ENCODE data around the gene RSAD1.
"Not testable (repeated sequence)": the region's sequence is repeated elsewhere in the genome, so short reads cannot be mapped to it uniquely, and the experiment has no call there.

The RSAD1 gene

DNA sequence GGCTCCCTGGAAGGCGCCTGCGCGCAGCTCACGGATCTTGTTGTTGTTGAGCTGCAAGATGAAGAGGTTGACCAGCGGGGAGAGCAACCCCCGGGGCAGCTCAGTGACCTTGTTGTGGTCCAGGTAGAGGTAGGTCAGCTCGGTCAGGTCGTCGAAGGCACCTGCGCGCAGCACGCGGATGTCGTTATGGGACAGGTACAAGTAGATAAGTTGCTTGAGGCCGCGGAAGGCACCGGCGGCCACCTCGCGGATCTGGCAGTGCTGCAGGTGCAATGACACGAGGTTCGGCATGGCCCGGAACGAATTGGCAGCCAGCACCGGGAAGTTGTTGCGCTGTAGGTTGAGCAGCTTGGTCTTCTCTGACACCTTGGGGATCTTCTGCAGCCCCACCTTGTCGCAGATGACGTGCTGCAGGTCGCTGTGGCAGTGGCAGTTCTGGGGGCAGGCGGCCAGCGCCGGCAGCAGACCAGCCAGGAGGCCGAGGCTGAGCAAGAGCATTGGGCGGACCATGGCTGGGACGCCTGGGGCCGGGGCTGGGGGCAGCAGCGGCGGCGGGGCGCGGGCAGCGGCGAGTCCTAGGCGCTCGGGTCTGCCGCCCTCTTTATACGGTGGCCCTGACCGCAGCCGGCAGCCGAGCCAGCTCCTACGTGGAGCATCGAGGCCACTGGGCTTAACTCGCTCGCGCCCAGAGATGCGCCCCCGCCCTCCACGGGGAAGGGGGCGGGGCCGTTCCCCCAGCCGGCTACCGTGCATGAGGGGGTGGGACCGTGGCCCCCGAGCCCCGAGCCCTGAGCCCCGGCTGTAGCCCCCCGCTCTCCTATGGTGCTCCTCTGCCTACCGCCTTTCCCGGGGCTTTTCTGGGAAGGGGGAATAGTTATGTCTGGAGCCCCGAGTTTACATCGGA, 10.1 kb upstream of the RSAD1 start, which contains the start of gene CHAD:
Gene CHAD, minus strand, starts transcription at position 577 of the 904 bp plus-strand sequence. Its CDS starts 67 bp downstream, at position 510.
- H3K9me3 ChIP-seq (ENCODE audit: control insufficient read depth, low read depth, low read length): no peaks in the 10 kb centered on the region
- peak within 1 kb of the TSS; percentile 63 for H3K4me3 ChIP-seq (ENCODE audit: low read length)
- H3K9ac ChIP-seq (ENCODE audit: low read length): no peak within 1 kb of the TSS
- no peak within 1 kb of the TSS for H3K27ac ChIP-seq (ENCODE audit: low read length)
- no peaks in the 10 kb centered on the region for H3K4me1 ChIP-seq (ENCODE audit: control insufficient read depth, low read depth, low read length)
- peaks cover 38% of the 10 kb centered on the region for H3K27me3 ChIP-seq (ENCODE audit: control insufficient read depth, insufficient read depth, low read length)
- no peaks in the 10 kb centered on the region for H3K36me3 ChIP-seq (ENCODE audit: control insufficient read depth, low read depth, low read length)

DNA sequence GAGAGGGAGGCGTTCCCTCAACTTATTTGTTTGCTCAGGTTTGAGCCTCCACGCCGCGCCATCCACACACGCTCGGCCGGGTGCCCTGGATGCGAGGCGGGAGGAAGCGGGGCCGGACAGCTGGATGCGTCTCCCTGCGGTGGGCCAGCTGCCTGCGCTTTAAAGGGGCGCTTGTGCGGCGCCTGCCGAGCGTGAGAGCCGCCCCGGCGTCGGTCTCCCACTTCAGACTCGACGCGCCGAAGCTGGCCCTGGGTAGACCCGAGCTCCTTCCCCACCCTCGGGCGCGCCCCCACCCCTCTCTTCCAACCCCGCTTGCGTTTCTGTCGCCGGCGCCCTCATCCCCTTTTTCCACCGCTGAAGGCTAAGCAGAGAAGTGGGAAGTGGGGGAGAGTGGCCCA, 9.5 kb upstream of the RSAD1 start:
- Histone ChIP-seq H3K4me3 (ENCODE audit: low read length) (peak overlapping the region; percentile 63), H3K9me3 (ENCODE audit: control insufficient read depth, low read depth, low read length) (no peaks in the 10 kb centered on the region), H3K4me1 (ENCODE audit: control insufficient read depth, low read depth, low read length) (no peaks in the 10 kb centered on the region), H3K27me3 (ENCODE audit: control insufficient read depth, insufficient read depth, low read length) (peaks cover 38% of the 10 kb centered on the region), H3K9ac (ENCODE audit: low read length) (no peak overlapping the region), H3K36me3 (ENCODE audit: control insufficient read depth, low read depth, low read length) (no peaks in the 10 kb centered on the region), H3K27ac (ENCODE audit: low read length) (no peak overlapping the region)

- H3K36me3 ChIP-seq (ENCODE audit: control insufficient read depth, low read depth, low read length): no peaks in the 10 kb centered on the region
- H3K4me1 ChIP-seq (ENCODE audit: control insufficient read depth, low read depth, low read length): no peaks in the 10 kb centered on the region
- no peak overlapping the region for H3K9ac ChIP-seq (ENCODE audit: low read length)
- no peak overlapping the region for H3K4me3 ChIP-seq (ENCODE audit: low read length)
- no peaks in the 10 kb centered on the region for H3K9me3 ChIP-seq (ENCODE audit: control insufficient read depth, low read depth, low read length)
- H3K27me3 ChIP-seq (ENCODE audit: control insufficient read depth, insufficient read depth, low read length): peaks cover 38% of the 10 kb centered on the region
- H3K27ac ChIP-seq (ENCODE audit: low read length): no peak overlapping the region
Measured at GRCh38 chr17:50469671-50470305, 8.9 kb upstream of the RSAD1 start.

- H3K9me3 ChIP-seq (ENCODE audit: control insufficient read depth, low read depth, low read length): no peaks in the 10 kb centered on the region
- no peak overlapping the region for H3K27ac ChIP-seq (ENCODE audit: low read length)
- H3K27me3 ChIP-seq (ENCODE audit: control insufficient read depth, insufficient read depth, low read length): peaks cover 43% of the 10 kb centered on the region
Measured at GRCh38 chr17:50470426-50470825, 8.2 kb upstream of the RSAD1 start.

GRCh38 chr17:50471009-50471905, 7.4 kb upstream of the RSAD1 start:
- H3K27me3 ChIP-seq (ENCODE audit: control insufficient read depth, insufficient read depth, low read length): peaks cover 48% of the 10 kb centered on the region
- H3K4me3 ChIP-seq (ENCODE audit: low read length): no peak overlapping the region
- no peaks in the 10 kb centered on the region for H3K4me1 ChIP-seq (ENCODE audit: control insufficient read depth, low read depth, low read length)
- no peak overlapping the region for H3K27ac ChIP-seq (ENCODE audit: low read length)
- H3K9ac ChIP-seq (ENCODE audit: low read length): no peak overlapping the region
- no peaks in the 10 kb centered on the region for H3K9me3 ChIP-seq (ENCODE audit: control insufficient read depth, low read depth, low read length)
- H3K36me3 ChIP-seq (ENCODE audit: control insufficient read depth, low read depth, low read length): no peaks in the 10 kb centered on the region

More at GRCh38 chr17:50470426-50470825, 8.2 kb upstream of the RSAD1 start:
- Histone ChIP-seq H3K4me1 (ENCODE audit: control insufficient read depth, low read depth, low read length) (no peaks in the 10 kb centered on the region), H3K4me3 (ENCODE audit: low read length) (no peak overlapping the region), H3K36me3 (ENCODE audit: control insufficient read depth, low read depth, low read length) (no peaks in the 10 kb centered on the region), H3K9ac (ENCODE audit: low read length) (no peak overlapping the region)

GRCh38 chr17:50472286-50472685, 6.4 kb upstream of the RSAD1 start:
- no peaks in the 10 kb centered on the region for H3K36me3 ChIP-seq (ENCODE audit: control insufficient read depth, low read depth, low read length)
- no peaks in the 10 kb centered on the region for H3K4me1 ChIP-seq (ENCODE audit: control insufficient read depth, low read depth, low read length)
- peaks cover 52% of the 10 kb centered on the region for H3K27me3 ChIP-seq (ENCODE audit: control insufficient read depth, insufficient read depth, low read length)
- no peak overlapping the region for H3K27ac ChIP-seq (ENCODE audit: low read length)
- H3K4me3 ChIP-seq (ENCODE audit: low read length): no peak overlapping the region
- no peaks in the 10 kb centered on the region for H3K9me3 ChIP-seq (ENCODE audit: control insufficient read depth, low read depth, low read length)
- H3K9ac ChIP-seq (ENCODE audit: low read length): no peak overlapping the region

DNA sequence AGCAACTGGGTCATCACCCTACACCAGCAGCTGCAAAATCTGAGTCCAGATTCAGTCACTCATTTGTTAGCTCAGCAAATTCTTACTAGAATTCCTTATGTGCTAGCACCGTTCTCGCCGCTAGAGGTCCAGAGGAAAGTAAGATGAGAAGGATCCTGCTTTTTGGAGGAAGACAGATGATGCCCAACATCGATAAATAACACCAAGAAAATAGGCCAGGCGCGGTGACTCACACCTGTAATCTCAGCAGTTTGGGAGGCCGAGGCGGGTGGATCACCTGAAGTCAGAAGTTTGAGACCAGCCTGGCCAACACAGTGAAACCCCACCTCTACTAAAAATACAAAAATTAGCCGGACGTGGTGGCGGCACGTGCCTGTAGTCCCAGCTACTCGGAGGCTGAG, 5.9 kb upstream of the RSAD1 start:
- H3K4me1 ChIP-seq (ENCODE audit: control insufficient read depth, low read depth, low read length); H3K9ac ChIP-seq (ENCODE audit: low read length); H3K9me3 ChIP-seq (ENCODE audit: control insufficient read depth, low read depth, low read length); H3K36me3 ChIP-seq (ENCODE audit: control insufficient read depth, low read depth, low read length); H3K4me3 ChIP-seq (ENCODE audit: low read length); H3K27ac ChIP-seq (ENCODE audit: low read length): not testable (repeated sequence)
- peaks cover 52% of the 10 kb centered on the region for H3K27me3 ChIP-seq (ENCODE audit: control insufficient read depth, insufficient read depth, low read length)

GRCh38 chr17:50473901-50474300, 4.8 kb upstream of the RSAD1 start:
- Histone ChIP-seq H3K4me3 (ENCODE audit: low read length) (no peak overlapping the region), H3K4me1 (ENCODE audit: control insufficient read depth, low read depth, low read length) (no peaks in the 10 kb centered on the region), H3K27ac (ENCODE audit: low read length) (no peak overlapping the region)

GRCh38 chr17:50474523-50474922, 4.1 kb upstream of the RSAD1 start:
- Histone ChIP-seq H3K27ac (ENCODE audit: low read length) (no peak overlapping the region), H3K9ac (ENCODE audit: low read length) (no peak overlapping the region), H3K4me1 (ENCODE audit: control insufficient read depth, low read depth, low read length) (no peaks in the 10 kb centered on the region), H3K27me3 (ENCODE audit: control insufficient read depth, insufficient read depth, low read length) (peaks cover 41% of the 10 kb centered on the region), H3K4me3 (ENCODE audit: low read length) (no peak overlapping the region), H3K36me3 (ENCODE audit: control insufficient read depth, low read depth, low read length) (no peaks in the 10 kb centered on the region), H3K9me3 (ENCODE audit: control insufficient read depth, low read depth, low read length) (no peaks in the 10 kb centered on the region)

More at GRCh38 chr17:50473901-50474300, 4.8 kb upstream of the RSAD1 start:
- H3K36me3 ChIP-seq (ENCODE audit: control insufficient read depth, low read depth, low read length): no peaks in the 10 kb centered on the region
- H3K9me3 ChIP-seq (ENCODE audit: control insufficient read depth, low read depth, low read length): no peaks in the 10 kb centered on the region
- H3K9ac ChIP-seq (ENCODE audit: low read length): no peak overlapping the region
- peaks cover 47% of the 10 kb centered on the region for H3K27me3 ChIP-seq (ENCODE audit: control insufficient read depth, insufficient read depth, low read length)

DNA sequence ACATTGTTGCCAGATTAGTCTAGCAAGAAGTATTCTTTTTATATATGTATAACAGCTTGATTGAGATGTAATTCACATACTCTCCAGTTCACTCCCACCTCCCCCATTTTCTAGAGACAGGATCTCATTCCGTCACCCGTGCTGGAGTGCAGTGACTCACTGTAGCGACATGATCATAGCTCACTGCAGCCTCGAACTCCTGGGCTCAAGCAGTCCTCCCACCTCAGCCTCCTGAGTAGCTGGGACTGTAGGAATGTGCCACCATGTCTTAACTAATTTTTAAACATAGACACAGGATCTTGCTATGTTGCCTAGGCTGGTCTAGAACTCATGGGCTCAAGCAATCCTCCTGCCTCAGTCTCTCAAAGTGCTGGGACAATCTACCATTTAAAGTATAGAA, 3.3 kb upstream of the RSAD1 start:
- Histone ChIP-seq H3K4me3 (ENCODE audit: low read length) (no peak overlapping the region), H3K36me3 (ENCODE audit: control insufficient read depth, low read depth, low read length) (peaks cover 2% of the 10 kb centered on the region), H3K4me1 (ENCODE audit: control insufficient read depth, low read depth, low read length) (no peaks in the 10 kb centered on the region), H3K9me3 (ENCODE audit: control insufficient read depth, low read depth, low read length) (no peaks in the 10 kb centered on the region), H3K9ac (ENCODE audit: low read length) (no peak overlapping the region), H3K27me3 (ENCODE audit: control insufficient read depth, insufficient read depth, low read length) (peaks cover 33% of the 10 kb centered on the region), H3K27ac (ENCODE audit: low read length) (no peak overlapping the region)

Measured in iPS-18a (cell line).